HAP-1 (cell line): ENCODE data around the gene TEX9.
A peak's percentile ranks its signal among the peaks of the same experiment; 100 is the strongest.

Experiments
- DNase-seq, 2 experiments: peaks; one replicate each; pipeline ENCODE4 v3.0.0-alpha.2; 2016 to 2020; ENCODE audit warnings: low spot score in 2 of 2
- H3K27me3 ChIP-seq: fragments of 250-450 bp; sonication (Bioruptor Pico); 2 replicates; pipeline ENCODE4 v1.5.1; 2020; ENCODE audit warnings: low read depth, mild to moderate bottlenecking, moderate library complexity
- H3K36me3 ChIP-seq: fragments of 250-450 bp; sonication (Bioruptor Pico); replicated peaks from 2 replicates; pipeline ENCODE4 v1.5.1; 2020; ENCODE audit warnings: mild to moderate bottlenecking
- H3K4me1 ChIP-seq: fragments of 250-450 bp; sonication (Bioruptor Pico); 2 replicates; pipeline ENCODE4 v1.5.1; 2020; ENCODE audit warnings: mild to moderate bottlenecking
- H3K4me3 ChIP-seq: fragments of 250-450 bp; sonication (Bioruptor Pico); 2 replicates; pipeline ENCODE4 v1.5.1; 2020; ENCODE audit warnings: mild to moderate bottlenecking, moderate library complexity
- H3K9me3 ChIP-seq: fragments of 250-450 bp; sonication (Bioruptor Pico); 2 replicates; pipeline ENCODE4 v1.5.1; 2020; ENCODE audit warnings: mild to moderate bottlenecking, moderate library complexity
- in situ Hi-C: fragments of 300-500 bp; cut with MboI; formaldehyde crosslinking; loops from 3 replicates; pipeline ENCODE4 v1.14.3; 2020; ENCODE audit warnings: low sequenced_read_pairs, inconsistent platforms, mixed read lengths

Gene TEX9

GRCh38 chr15:56440214-56440770, 75.1 kb downstream of the TEX9 start:
- H3K9me3 ChIP-seq = no peaks in the 10 kb centered on the region
- DNase-seq = no peak
- no peak overlapping the region for H3K4me3 ChIP-seq
- in situ Hi-C loops = no loop called here
- H3K36me3 ChIP-seq = no peaks in the 10 kb centered on the region
- no peaks in the 10 kb centered on the region for H3K4me1 ChIP-seq
- no peaks in the 10 kb centered on the region for H3K27me3 ChIP-seq

DNA sequence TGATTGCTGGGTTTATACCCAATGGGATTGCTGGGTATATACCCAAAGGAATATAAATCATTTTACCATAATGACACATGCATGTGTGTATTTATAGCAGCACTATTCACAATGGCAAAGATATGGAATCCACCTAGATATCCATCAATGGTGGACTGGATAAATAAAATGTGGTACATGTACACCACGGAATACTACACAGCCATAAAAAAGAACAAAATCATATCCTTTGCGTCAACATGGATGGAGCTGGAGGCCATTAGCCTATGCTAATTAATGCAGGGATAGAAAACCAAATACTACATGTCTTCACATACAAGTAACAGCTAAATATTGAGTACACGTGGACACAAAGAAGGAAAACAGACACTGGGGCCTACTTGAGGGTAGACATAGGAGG, 77.1 kb downstream of the TEX9 start:
- Histone ChIP-seq H3K4me1 (no peaks in the 10 kb centered on the region), H3K36me3 (no peaks in the 10 kb centered on the region), H3K4me3 (no peak overlapping the region), H3K27me3 (no peaks in the 10 kb centered on the region), H3K9me3 (no peaks in the 10 kb centered on the region)
- no peak for DNase-seq
- in situ Hi-C loops = no loop called here

DNA sequence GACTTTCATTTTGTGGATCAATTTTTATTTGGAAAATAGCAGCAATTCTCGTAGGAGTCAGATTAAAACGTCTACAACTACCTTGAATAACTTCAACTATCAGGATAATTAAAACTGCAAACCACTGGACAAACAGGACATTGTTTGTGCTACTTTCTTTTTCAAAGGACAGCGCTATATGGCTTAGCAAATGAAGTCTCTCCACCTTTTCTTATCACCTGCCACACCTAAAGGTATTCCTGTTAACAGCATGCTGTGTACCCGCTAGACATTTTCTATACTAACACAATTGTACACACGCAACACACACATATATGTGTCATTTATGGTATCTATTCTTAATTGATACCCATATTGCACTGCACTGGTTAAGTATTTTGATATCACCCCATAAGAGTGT, 80.5 kb downstream of the TEX9 start:
- in situ Hi-C loops = no loop called here
- no peak for DNase-seq
- Histone ChIP-seq H3K27me3 (no peaks in the 10 kb centered on the region), H3K4me1 (no peaks in the 10 kb centered on the region), H3K9me3 (no peaks in the 10 kb centered on the region), H3K4me3 (no peak overlapping the region), H3K36me3 (no peaks in the 10 kb centered on the region)

DNA sequence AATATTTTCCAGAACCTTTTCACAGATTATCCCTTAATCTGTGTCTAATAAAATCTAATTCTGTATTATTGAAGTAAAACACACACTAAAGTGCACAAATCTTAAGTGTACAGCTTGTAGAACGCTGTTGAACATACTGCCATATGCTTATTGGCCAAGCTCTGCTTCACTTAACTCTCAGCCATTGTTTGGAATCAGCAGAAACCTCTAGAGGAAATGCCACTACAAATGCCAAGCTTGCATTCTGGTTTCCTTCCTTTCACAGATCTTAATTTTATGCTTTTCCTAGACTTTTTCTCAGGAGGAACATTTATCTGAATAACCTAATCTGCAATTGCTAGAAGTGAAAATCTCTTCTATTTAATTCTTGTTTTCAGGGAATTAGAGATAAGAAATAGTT, 89.6 kb downstream of the TEX9 start:
- Histone ChIP-seq H3K9me3 (no peaks in the 10 kb centered on the region), H3K36me3 (no peaks in the 10 kb centered on the region), H3K27me3 (no peaks in the 10 kb centered on the region), H3K4me3 (no peak overlapping the region), H3K4me1 (no peaks in the 10 kb centered on the region)
- DNase-seq = no peak
- in situ Hi-C loops = no loop called here

GRCh38 chr15:56456229-56456628, 91.0 kb downstream of the TEX9 start:
- no peaks in the 10 kb centered on the region; the same call in 1 of the 2 replicates for H3K4me1 ChIP-seq
- H3K27me3 ChIP-seq = no peaks in the 10 kb centered on the region
- no peaks in the 10 kb centered on the region for H3K36me3 ChIP-seq
- in situ Hi-C loops = no loop called here
- no peak overlapping the region for H3K4me3 ChIP-seq
- H3K9me3 ChIP-seq = no peaks in the 10 kb centered on the region
- DNase-seq = no peak

DNA sequence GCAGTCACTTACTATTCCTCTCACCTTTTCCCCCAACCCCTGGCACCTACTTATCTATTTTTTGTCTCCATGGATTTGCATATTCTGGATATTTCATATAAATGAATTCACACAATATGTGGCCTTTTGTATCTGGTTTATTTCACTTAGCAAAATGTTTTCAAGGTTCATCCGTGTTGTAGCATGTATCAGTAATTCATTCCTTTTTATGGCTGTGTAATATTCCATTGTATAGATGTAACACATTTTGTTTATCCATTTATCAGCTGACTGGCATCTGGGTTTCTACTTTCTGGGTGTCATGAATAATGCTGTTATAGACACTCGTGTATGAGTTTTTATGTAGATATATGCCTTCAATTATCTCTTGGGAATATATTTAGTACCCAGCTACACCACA, 93.9 kb downstream of the TEX9 start:
- no peaks in the 10 kb centered on the region for H3K27me3 ChIP-seq
- no peaks in the 10 kb centered on the region for H3K36me3 ChIP-seq
- no peak for DNase-seq
- no peaks in the 10 kb centered on the region for H3K9me3 ChIP-seq
- H3K4me1 ChIP-seq = peaks cover under 1% of the 10 kb centered on the region; the same call in 1 of the 2 replicates
- in situ Hi-C loops = no loop called here
- no peak overlapping the region for H3K4me3 ChIP-seq

DNA sequence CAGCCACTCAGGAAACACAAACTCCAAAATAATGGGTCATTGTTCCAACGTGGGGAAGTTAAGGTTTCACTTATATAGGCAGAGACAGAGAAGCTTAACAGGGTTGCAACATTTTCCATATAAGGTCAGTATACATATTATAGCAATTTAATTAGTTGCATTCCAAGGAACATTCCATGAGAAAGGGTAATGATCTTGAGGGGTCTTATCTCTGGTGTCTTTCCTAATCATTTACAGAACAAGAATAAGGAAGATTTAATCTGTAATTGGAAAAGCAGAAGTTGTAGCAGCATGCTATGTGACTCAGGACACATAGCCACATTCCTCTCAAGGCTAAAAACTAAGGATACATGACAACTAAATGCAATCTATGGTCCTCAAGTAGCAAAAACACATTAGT, 94.8 kb downstream of the TEX9 start:
- no peak overlapping the region for H3K4me3 ChIP-seq
- in situ Hi-C loops = no loop called here
- no peaks in the 10 kb centered on the region for H3K36me3 ChIP-seq
- peaks cover 5% of the 10 kb centered on the region; the same call in 1 of the 2 replicates for H3K4me1 ChIP-seq
- H3K27me3 ChIP-seq = no peaks in the 10 kb centered on the region
- no peaks in the 10 kb centered on the region for H3K9me3 ChIP-seq
- DNase-seq = no peak

DNA sequence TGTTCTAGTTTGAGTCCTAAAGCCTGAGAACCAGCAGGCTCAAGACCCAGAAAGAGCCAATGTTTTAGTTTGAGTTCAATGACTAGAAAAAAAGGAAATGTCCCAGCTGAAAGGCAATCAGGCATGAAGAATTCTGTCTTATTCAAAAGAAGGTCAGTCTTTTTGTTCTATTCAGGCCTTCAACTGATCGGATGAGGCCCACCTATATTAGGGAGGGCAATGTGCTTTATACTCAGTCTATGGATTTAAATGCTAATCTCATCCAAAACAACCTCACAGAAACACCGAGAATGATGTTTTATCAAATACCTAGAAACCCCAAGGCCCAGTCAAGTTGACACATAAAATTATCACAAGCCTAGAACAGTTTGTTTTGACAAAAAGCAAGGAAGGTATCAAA, 95.7 kb downstream of the TEX9 start:
- Histone ChIP-seq H3K4me3 (no peak overlapping the region), H3K9me3 (no peaks in the 10 kb centered on the region), H3K27me3 (no peaks in the 10 kb centered on the region), H3K36me3 (no peaks in the 10 kb centered on the region), H3K4me1 (peaks cover 5% of the 10 kb centered on the region; the same call in 1 of the 2 replicates)
- DNase-seq = no peak
- in situ Hi-C loops = no loop called here

DNA sequence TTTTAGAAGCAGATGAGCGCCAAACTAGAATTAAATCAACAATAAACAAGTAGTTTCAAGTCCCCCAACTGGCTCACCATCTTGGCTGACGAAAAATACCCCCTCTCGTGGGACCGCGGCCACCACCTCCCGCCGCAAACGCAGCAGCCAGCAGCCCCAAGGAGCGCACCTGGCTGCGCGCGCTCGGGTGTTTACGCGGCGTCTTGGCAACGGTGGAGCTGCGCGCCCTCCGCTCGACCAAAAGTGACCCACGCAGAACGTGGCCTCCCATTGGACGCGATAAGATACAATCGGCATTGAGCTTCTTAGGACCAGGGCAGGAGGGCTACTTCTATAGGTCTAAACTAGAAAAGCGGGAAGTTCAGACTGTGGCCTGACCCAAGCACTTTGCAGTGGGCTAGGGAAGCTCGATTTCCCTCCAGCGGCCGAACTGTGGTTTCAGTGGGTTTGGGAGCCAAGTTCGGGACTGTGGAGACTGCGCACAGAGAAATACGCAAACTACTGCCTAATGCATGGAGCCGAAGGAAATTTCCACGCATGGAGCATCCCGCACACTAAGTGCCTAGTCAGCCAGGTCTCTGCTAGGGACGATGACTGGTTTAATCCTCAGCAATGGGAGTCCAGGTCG, 99.8 kb downstream of the TEX9 start, which contains the start of gene MNS1:
MNS1 (minus strand) TSS at position 245 of the 628 bp plus-strand sequence; CDS start at position 80, 165 bp downstream.
- Histone ChIP-seq H3K27me3 (peaks cover 10% of the 10 kb centered on the region), H3K4me3 (peak within 1 kb of the TSS; percentile 33), H3K9me3 (no peaks in the 10 kb centered on the region), H3K4me1 (peaks cover 5% of the 10 kb centered on the region; the same call in 1 of the 2 replicates), H3K36me3 (no peaks in the 10 kb centered on the region)
- in situ Hi-C loops = no loop called here
- DNase-seq = peak; percentile 90

DNA sequence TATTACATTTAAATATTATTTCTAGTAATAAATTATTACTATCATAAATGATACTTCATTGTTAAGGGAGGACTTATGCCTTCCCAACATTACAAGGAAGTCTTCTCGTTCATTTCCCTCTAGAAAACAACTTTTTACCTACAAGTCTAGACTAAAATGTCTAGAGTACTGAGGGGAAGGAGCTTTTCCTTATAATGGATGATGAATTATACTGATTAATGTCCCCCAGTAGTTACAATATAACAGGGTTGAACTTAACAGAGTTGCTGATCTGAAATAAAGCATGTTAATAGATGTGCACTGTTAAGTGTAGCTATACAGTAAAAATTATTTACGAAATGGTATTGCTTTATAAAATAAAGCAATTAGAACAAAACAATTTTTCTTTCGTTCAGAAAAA, 102.4 kb downstream of the TEX9 start:
- Histone ChIP-seq H3K4me3 (no peak overlapping the region), H3K4me1 (peaks cover 5% of the 10 kb centered on the region; the same call in 1 of the 2 replicates), H3K9me3 (no peaks in the 10 kb centered on the region), H3K36me3 (no peaks in the 10 kb centered on the region), H3K27me3 (peaks cover 19% of the 10 kb centered on the region)
- DNase-seq = no peak
- in situ Hi-C loops = no loop called here

GRCh38 chr15:56468401-56468800, 103.2 kb downstream of the TEX9 start:
- H3K27me3 ChIP-seq = peaks cover 19% of the 10 kb centered on the region
- H3K9me3 ChIP-seq = no peaks in the 10 kb centered on the region
- in situ Hi-C loops = no loop called here
- DNase-seq = no peak
- H3K4me3 ChIP-seq = no peak overlapping the region
- peaks cover 5% of the 10 kb centered on the region; the same call in 1 of the 2 replicates for H3K4me1 ChIP-seq
- no peaks in the 10 kb centered on the region for H3K36me3 ChIP-seq

GRCh38 chr15:56469483-56469882, 104.3 kb downstream of the TEX9 start:
- peaks cover under 1% of the 10 kb centered on the region; the same call in 1 of the 2 replicates for H3K4me1 ChIP-seq
- no peaks in the 10 kb centered on the region for H3K36me3 ChIP-seq
- no peak for DNase-seq
- no peak overlapping the region for H3K4me3 ChIP-seq
- in situ Hi-C loops = no loop called here
- peaks cover 19% of the 10 kb centered on the region for H3K27me3 ChIP-seq
- H3K9me3 ChIP-seq = no peaks in the 10 kb centered on the region

DNA sequence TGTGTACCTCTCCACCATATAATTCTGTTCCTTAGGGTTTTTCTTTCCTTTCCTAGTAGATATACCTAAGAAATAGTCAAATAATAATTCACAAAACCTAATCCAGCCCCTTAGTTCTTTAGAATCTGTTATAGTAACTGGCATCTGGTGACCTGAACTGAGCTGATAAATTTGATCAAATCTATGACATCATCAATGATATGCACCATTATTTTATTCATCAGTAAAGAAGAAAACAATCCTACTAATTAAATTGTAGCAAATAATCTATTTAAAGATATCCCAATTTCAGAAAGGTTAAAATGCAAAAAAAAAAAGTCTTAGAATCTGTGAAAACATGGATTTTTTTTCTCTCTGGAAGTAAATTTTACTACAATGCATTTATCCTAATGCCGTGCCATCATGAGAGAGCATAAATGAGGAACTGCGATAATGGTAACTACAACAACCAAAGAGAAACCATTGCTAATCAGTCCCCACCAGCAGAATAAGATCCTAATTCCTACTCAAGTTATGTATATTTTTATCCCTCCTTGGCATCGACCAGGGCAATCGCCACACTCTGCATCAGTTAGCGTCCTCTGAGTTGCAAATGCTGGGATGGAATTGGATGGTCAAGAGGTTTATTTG, 106.3 kb downstream of the TEX9 start:
- in situ Hi-C loops = no loop called here
- peaks cover 19% of the 10 kb centered on the region for H3K27me3 ChIP-seq
- H3K4me3 ChIP-seq = no peak overlapping the region
- no peaks in the 10 kb centered on the region for H3K9me3 ChIP-seq
- no peaks in the 10 kb centered on the region for H3K4me1 ChIP-seq
- no peaks in the 10 kb centered on the region for H3K36me3 ChIP-seq
- no peak for DNase-seq

GRCh38 chr15:56472278-56472677, 107.1 kb downstream of the TEX9 start:
- DNase-seq = no peak
- Histone ChIP-seq H3K36me3 (no peaks in the 10 kb centered on the region), H3K9me3 (no peaks in the 10 kb centered on the region), H3K27me3 (peaks cover 19% of the 10 kb centered on the region), H3K4me3 (no peak overlapping the region), H3K4me1 (no peaks in the 10 kb centered on the region)
- in situ Hi-C loops = no loop called here
